ENCODE measurements around the gene PDGFC.

The PDGFC gene, protein sequence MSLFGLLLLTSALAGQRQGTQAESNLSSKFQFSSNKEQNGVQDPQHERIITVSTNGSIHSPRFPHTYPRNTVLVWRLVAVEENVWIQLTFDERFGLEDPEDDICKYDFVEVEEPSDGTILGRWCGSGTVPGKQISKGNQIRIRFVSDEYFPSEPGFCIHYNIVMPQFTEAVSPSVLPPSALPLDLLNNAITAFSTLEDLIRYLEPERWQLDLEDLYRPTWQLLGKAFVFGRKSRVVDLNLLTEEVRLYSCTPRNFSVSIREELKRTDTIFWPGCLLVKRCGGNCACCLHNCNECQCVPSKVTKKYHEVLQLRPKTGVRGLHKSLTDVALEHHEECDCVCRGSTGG

DNA sequence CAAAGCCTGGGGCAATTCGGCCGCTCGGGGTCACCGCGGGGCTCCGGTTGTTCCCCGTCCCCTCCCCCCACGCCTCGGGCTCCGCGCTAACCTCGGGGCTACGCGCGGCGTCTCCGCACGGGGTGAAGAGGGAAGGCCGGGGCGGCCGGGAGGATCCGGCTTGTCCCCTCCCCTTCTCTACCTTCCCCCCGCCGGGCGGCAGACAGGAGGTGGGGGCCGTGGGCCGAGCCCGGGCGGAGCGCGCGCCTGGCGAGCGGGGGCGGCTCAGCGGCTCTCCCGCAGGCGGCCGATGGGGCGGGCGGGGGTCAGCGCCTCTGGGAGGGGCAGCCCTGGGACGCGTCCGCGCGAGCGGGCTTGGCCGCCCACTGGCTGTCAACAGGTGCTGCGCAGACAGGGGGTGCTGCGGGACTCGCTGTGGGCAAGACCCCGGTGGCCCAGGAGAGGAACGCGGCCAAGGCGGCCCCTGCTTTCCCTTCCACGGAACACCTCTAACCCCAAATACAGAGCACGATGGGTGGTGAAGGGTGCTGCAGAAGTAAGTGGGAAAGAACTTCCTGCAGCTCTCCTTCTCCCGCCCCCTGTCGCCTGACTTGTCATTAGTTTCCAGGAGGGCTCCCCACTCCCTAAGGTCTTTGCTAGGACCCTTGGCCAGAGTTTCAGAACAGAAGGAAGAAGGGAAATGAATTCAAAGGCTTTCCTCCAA is at the start of gene PDGFC:
TSS of gene PDGFC (minus strand) at position 124 of the 703 bp plus-strand sequence. CDS start 896 bp downstream, outside the sequence.
- no peak for DNase-seq

DNA sequence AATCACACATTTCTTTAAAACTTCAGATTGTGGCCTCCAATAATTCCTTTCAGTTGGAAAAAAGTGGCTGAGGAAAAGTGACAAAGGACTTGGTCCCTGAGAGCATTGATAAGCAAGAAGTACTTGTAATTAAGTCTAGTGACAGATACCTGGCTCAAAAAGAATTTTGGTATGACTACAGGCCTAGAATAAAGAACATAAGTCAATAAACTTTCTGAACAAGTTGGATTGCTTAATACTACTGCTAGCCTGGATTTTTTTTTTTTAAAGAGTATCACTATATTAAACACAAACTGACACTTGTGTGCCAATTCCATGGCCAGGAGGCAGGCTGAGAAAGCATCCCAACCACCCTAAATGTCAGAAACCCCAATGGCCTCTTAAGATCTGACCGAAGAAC is 49.3 kb upstream of the PDGFC start:
- DNase-seq = no peak

DNA sequence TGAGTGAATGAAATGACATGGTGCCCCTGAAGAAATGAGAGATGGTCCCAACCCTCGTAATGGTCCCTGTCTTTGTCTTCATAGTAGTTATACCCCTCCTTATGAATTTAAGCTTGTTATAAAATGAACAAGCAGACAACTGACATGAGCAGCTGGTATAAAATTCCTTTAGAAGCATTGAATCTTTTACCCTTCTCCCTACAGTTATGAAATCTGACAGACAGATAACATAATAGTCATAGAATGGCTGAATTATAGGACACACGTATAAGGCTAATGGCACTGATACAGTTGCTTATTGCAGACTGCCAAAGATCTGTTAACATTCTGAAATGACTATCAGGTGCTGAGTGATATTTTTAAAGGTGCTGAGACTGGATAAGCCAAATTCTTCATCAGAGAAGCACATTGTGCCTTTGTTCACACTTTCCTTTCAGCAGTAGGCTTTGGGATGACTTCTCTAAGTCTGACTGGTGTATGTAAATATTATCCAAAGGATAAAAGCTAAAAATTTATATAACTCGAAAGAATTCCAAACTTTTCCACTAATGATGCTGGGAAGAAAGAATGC is 47.4 kb upstream of the PDGFC start:
- DNase-seq = no peak

DNA sequence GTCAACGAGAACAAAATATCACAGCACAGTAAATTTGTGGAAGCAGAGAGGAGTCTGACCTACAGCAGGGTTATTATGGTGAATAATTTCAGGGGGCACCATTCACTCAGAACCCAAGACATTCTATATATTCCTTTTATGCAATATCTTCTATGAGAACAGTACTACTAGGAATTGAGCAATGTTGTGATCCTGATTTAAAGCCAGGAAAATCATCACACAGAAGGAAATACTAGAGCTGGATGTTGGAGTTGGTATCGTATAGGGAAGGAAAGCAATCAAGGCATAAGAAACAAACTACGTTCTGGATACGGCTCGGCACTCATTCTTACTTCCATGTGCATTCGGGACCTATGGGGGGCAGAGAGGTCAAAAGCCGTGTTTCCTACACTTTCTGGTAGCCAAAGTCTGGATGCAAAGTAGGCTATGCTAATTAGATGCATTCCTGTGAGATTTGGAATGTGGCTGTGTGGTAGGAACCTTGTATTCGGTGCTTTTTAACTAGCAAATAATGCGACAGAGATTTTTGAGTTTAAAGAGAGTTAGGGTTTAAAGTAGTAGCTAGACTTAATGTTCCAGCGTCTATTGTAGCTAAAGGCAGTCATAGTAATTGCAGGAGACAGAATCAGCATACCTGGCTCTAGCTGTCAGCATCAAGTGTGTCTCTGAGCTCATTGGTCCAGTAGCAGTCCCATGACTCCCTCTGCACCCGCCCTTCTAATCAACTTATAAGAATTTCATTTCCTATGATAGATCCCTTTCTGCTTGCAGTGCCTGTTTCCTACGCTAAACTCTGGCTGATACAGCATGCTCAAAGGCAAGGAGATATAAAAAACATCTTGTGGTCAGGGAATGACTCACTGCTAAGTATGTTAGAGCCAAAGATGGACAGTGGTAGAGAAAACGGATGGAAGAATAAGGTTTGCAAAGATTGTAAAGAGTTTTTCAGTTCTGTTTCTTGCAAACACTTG is 43.3 kb upstream of the PDGFC start:
- no peak for DNase-seq

DNA sequence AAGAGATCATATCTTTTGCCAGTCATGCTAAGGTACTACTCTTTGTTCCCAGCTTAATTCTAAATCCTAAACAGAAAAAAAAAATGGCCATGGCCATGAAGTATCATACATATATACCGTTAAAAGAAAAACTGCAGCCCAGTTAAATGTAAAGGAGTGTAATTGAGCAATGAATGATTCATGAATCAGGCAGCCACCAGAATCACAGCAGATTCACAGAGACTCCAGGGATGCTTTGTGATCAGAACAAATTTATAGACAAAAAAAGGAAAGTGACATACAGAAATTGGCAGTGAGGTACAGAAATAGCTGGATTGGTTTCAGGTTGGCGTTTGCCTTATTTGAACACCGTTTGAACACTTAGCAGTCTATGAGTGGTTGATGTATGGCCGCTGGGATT is 42.1 kb upstream of the PDGFC start:
- no peak for DNase-seq

DNA sequence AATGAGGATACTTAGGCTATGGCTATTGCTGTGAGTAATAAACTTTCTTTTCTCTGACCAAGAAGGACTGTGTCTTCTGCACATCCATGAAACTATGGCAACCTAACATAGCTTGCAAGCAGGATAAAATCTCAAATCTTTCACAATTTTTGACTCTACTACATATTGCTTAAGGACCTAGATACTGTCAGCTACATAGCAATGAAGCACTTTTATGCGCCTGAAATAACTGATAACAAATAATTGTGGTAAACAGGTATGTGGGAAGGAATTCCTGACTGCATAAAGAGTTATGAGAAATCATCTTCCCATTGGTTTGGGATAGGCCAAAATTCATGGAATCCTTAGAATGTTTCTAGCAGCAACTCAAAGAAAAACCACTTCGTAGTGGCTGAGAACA is 41.2 kb upstream of the PDGFC start:
- DNase-seq = no peak

DNA sequence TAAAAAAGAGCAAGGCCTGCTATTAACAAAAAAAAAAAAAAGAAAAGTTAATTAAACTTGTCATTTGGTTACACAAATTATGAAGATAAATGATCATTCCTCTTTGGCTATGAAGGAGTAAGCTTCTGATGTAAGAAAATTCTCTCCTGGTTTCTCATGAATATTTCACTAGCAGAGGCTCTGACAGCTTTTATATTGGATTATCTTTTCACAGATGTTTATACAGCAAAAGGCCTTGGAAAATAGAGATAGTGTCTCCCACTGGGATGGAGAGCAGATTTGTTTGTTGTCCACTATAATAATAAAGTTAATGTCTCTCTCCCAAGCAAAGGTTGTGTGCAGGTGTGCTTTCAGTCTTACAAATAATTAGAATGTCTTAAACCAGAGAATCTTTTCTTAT is 40.7 kb upstream of the PDGFC start:
- DNase-seq = no peak

DNA sequence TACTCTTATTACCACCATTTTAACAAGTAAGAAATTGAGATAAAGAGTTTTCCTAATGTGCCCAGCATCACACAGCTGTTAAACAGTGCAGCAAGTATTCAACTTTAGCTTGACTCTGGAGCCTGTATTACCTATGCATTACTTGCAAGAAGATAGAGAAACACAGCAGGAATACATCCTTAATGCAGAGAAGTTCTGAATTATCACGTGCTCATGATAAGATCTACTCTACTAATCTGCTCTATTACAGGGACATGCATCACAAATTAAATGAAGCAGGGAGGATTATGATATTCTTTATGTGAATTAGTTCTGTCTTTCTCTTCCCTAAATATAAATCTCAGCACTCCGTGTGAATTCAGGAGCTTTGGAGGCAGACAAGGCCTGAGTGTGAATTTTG is 39.0 kb upstream of the PDGFC start:
- no peak for DNase-seq

DNA sequence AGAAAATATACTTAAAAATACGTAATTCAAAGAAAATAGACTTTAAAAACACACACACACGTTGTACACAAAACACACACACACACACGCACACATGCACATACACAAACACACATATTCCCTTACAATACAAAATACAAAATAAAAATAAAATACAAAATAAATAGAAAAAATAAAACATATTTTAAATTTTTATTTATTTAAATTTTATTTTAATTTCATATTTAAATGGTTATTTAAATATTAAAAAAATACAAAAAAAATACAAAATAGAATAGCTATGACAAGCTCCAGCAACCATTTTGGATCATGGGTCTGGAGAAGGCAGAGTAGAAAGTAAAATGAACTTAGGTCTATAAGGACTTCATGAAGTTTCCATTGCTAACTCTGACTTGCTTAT is 34.2 kb upstream of the PDGFC start:
- DNase-seq = no peak

DNA sequence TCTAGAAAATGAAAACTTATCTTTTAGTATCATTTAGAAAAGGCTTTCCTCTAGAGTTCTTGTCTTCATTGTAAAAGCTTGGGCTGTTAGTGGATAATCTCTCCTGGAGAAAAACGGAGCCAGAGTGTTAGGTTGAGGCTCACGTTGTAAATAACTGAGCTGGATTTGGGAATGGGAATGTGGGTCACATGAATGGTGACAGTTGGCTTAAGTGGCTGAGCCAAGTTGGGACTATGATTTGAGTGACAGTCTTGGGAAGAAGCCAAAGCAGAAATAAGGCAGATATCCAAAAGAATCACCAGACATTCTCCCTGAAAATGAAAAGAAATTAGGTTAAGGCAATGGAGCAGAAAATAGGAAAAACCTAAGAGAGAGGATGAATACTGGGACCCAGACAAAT is 33.6 kb upstream of the PDGFC start:
- no peak for DNase-seq

DNA sequence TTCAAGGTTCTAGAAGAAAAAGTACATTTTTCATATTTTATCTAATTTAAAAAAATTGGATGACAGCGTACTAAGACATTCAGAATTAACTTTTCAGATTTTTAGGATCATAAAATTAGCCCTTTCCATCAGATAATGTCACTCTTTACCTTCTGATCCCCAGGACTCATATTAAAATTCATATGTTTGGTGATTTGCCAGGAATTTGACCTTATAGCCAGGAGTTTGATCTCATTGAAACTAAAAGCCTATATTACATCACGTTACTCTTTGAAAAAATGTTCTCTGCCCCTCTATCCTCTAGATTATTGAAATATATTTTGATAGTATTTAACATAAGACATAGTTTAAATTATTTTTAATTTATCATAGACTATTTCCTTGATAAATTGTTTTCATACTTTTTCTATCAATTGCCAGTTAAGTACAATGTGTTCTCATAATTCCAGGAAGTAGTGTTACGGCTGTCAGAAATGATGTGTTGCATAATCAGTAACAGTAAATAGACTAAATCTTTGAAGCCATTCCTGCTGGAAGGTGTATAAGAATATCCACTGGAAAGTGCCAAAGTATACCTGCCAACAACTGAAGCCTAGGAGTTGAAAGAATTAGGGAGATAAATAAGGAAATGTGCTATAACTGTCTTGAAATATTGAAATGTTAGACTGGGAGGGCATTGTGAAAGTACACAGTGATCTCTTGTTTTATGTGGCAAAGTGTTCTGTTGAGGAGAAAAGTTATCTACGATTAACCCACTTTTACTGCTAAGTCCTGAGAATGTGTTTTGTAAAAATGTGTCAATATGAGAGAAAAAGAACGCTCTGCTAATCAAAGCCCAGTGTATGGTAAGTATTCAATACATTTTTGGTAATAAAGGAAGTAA is 32.9 kb upstream of the PDGFC start:
- no peak for DNase-seq

DNA sequence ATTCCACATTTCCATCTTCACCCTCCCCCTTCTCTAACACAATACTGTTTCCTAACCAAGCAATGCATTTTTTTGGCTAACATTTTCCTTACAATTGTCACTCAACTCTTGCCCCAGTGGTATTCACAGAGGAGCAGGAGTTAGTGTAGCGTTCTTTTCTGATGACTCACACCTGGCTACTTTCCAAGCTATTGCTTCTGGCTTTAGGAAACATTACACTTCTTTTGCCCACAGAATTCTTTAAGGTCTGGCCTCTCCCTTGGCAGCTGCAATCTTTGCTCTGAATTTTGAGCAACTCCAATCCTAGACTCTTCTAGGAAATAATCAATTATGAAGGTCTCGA is 27.5 kb upstream of the PDGFC start:
- DNase-seq = no peak

DNA sequence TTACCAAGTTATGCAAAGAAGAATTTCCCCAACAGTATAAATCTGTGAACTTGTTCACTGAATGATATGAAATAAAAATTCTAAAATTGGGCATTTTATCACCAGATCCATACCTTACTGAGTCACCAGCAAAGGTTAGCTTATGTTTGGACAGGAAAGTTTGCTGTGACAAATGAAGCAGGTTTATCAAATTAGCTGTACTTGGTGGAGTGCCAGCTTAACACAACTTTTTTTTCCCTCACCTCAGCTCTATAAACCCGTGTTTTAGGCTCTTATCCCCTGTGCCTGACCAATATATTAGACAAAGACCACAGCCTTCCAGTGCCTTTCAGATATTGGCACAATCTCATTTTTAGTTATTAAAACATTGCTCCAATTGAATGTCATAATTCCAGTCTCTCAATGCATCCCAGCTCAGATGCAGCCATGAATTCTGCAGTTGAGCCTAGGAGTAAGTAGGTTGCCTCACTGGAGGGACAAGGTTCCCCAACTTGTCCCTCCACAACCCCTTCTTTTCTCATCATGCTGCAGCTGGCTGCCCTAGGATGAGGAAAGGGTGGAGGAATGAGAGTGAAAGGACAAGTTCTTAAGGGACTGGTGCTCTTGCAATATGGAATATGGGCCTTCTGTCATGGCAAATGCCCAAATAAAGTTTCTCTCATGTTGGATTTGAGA is 27.0 kb upstream of the PDGFC start:
- DNase-seq = no peak

DNA sequence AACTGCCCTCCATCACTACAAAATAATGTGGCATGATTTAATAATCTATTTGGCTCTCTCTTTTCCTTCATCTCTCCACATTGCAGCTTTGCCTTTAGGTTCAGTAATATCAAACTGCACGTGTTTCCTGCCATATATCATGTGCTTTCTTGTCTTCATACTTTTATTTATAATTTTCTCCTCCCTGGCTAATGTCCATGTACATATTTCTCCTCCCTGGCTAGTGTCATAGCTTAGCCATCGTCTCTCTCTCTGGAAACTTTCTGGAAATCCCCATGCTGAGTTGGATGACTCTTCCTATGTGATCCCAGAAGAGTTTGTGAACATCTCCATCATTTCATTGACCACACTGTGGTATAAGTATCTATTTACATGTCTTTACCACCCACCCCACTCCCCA is 21.3 kb upstream of the PDGFC start:
- no peak for DNase-seq

DNA sequence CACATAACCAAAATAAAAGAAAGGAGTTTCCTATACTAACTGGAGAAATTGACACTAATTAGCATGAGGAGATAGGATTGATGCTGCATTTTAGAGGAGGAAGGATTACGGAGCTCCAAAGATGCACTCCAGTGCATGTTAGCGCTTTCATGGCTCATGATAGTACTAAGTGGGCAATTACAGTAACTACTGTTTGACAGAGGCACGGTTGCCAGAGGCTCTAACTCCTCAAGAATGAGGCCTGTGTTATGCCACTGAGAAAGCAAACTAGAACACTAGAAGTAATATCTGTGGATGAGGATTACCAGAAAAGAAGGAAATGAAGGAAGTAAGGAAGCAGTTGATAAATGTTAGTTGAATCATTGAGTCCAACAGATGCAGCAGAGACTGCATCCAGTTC is 19.6 kb upstream of the PDGFC start:
- no peak for DNase-seq

DNA sequence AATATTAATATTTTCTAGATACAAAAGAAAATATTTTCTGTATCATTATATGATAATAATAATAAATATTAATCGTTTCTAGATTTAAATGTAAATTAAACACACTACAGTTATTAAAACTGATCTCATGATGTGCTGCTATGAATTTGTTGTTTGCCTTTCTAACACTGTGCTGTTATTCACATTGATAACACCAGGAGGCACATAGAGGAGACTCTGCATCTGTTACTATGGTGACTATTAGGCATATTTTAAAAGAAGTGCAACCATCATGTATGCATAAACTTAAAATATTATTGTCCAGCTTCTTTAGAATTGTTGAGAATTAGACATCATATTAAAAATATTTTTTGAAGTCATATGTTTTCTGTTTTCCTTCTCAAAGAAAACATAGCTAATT is 11.8 kb upstream of the PDGFC start:
- no peak for DNase-seq

DNA sequence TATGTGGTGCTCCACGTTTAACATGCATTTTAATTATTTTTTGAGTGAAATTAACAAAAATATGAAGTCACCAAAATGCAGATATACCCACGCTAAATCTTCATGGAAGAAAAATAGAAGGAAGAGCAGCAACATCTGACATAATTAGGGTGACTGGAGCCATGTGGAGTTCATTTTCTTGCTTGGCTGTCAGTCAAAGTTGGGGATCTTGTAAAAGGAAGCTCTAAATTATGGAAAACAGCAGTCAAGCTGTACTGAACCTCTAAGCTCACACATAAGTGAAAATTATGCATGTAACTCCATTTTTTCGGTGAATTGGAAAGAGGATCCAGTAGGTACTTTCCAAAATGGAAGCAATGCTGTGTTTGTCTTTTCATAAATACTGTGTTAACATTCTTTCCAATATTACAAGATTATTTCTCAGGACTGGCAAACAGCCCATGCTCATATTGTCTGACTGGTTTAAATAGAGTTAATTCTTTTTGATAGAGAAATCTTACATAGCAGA is 9.7 kb upstream of the PDGFC start:
- DNase-seq = no peak

DNA sequence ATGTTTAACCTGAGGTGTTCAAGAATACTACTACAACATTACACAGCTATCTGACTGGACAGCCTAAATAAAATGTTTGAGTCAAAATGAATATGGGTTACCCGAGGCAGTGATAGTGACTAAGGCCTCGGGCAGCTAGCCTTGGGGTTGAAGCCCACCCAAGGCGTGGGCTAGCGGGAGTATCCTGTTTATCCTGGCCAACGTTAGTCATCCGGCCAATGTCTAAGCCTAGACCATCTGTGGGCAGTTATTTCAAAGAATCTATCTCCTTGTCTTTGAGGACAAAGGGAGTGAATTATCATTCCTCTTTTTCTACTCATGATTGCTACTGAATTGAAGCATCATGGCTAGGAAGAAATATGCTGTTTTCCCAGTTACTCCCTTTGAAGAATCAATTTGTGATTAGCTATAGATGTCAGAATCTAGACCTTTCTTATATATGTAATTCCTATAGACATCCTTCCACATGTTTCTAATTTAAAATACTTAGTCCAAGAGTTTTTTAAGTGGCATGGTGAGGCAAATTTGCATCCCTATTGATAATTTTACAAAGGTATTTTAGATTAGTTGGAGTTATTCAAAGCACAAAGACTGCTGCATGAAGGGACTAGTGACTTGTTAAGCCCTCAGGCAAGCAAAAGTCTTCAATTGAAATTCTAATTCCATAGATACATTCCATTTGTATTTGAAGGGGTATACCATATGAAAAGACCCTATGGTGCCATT is 6.0 kb upstream of the PDGFC start:
- DNase-seq = no peak

DNA sequence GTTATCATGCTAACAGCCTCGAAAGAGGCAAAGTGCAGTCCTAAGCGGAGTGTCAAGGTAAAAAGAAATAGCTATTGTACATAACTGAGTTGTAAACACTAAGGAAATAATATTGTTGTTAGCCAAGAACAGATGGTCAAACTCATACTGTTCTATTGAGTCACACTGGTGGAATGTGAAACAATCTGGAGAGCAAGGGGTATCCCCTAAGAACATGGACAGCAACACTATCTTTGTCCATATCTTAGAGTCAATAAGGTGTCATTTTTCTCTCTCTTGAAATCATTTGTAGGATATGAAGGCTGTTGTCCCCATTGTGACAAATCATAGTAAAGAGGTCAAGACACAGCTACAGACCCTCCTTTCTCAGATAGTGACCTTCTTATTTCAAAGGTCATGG is 4.5 kb upstream of the PDGFC start:
- DNase-seq = no peak

DNA sequence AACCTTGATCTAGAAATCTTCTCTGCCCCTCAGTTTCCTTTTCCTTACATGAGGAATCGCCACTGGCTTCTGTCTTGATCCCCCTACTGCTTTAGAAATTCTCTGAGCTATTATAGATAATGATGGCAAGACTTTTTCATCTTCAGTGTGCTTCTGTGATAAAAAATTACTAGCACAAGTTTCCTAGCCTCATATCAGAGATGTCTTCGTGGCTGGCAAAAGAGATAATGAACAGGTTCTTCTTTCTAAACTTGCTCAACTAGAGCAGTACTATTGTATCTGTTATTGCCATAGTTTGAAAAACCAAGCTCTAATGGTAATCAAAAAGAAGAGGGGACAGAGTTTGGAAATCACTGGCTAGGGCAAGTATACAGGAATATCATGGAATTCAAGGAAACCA is 4.1 kb upstream of the PDGFC start:
- DNase-seq = no peak

DNA sequence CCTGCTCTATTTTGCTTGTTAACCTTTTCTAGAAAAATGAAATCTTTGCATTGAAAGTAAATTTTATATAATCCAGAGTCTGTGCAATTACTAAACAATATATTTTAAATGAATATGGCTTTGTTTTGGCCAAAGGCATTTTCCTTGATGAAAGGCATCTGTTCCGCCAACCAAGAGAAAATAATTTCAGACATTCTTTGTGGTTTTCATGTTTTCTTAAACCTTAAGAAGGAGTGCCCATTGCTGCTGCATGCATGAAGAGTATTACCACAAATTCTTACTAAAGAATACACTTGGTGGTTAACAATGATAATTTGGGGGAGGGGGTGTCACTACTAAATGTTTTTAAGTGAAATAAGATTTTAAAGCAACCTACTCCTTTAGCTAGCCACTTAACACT is 2.7 kb upstream of the PDGFC start:
- no peak for DNase-seq

All from activated T-cell treated with anti-CD3 and anti-CD28 coated beads, Interleukin-2, amount 50 U/mL, for 1 hour (primary cell).